Measurements from ENCODE around the gene EDAR. TPM values are rescaled to one million over a fixed set of nuclear protein-coding genes. Genes with fewer than 3 reads are reported as not detected.

EDAR gene
- total and polyA plus RNA-seq, 5 donors from 2014 or later = 1.4 to 6.7 (median 3.2) TPM

GRCh38 chr2:108911807-108912628 is 77.0 kb downstream of the EDAR start:
- no peaks in the 10 kb centered on the region for H3K9me3 Mint-ChIP-seq
- Histone ChIP-seq H3K9me3 (ENCODE audit: control insufficient read depth in 2 of 2, low read length in 2 of 2) (no peaks in the 10 kb centered on the region), H3K27me3 (ENCODE audit: control insufficient read depth, insufficient read depth, low read length) (no peaks in the 10 kb centered on the region), H3K4me3 (ENCODE audit: low read depth, low read length) (no peak overlapping the region), H3K4me1 (ENCODE audit: control insufficient read depth, insufficient read depth, low read length, poor library complexity, severe bottlenecking) (no peaks in the 10 kb centered on the region), H3K36me3 (ENCODE audit: control insufficient read depth, insufficient read depth, low read length) (no peaks in the 10 kb centered on the region), H3K27ac (ENCODE audit: insufficient read depth, low read length, poor library complexity, severe bottlenecking) (no peak overlapping the region)
- peaks cover 0 to 7% (median 0%) of the 10 kb centered on the region in 4 donors for H3K4me1 Mint-ChIP-seq
- H3K27me3 Mint-ChIP-seq = no peaks in the 10 kb centered on the region
- H3K4me3 Mint-ChIP-seq = no peak overlapping the region
- peaks cover 8% of the 10 kb centered on the region for H3K36me3 Mint-ChIP-seq
- ATAC-seq (ENCODE audit: low read depth in 2 of 2) (no peak), DNase-seq (no peak)
- no peak overlapping the region for H3K27ac Mint-ChIP-seq

GRCh38 chr2:108911401-108911800 is 77.6 kb downstream of the EDAR start:
- Mint-ChIP-seq H3K27me3 (no peaks in the 10 kb centered on the region), H3K4me1 (peaks cover 0 to 4% (median 0%) of the 10 kb centered on the region in 4 donors), H3K27ac (no peak overlapping the region), H3K36me3 (peaks cover 8% of the 10 kb centered on the region), H3K4me3 (no peak overlapping the region), H3K9me3 (no peaks in the 10 kb centered on the region)
- Histone ChIP-seq H3K27me3 (ENCODE audit: control insufficient read depth, insufficient read depth, low read length) (no peaks in the 10 kb centered on the region), H3K4me3 (ENCODE audit: low read depth, low read length) (no peak overlapping the region), H3K36me3 (ENCODE audit: control insufficient read depth, insufficient read depth, low read length) (no peaks in the 10 kb centered on the region), H3K4me1 (ENCODE audit: control insufficient read depth, insufficient read depth, low read length, poor library complexity, severe bottlenecking) (no peaks in the 10 kb centered on the region), H3K9me3 (ENCODE audit: control insufficient read depth in 2 of 2, low read length in 2 of 2) (no peaks in the 10 kb centered on the region), H3K27ac (ENCODE audit: insufficient read depth, low read length, poor library complexity, severe bottlenecking) (no peak overlapping the region)
- DNase-seq (no peak), ATAC-seq (ENCODE audit: low read depth in 2 of 2) (no peak)

GRCh38 chr2:108910541-108911396 is 78.3 kb downstream of the EDAR start:
- peaks cover 8% of the 10 kb centered on the region for H3K36me3 Mint-ChIP-seq
- H3K27ac Mint-ChIP-seq = no peak overlapping the region
- no peaks in the 10 kb centered on the region for H3K9me3 ChIP-seq (ENCODE audit: control insufficient read depth in 2 of 2, low read length in 2 of 2)
- no peaks in the 10 kb centered on the region for H3K4me1 ChIP-seq (ENCODE audit: control insufficient read depth, insufficient read depth, low read length, poor library complexity, severe bottlenecking)
- H3K36me3 ChIP-seq (ENCODE audit: control insufficient read depth, insufficient read depth, low read length) = no peaks in the 10 kb centered on the region
- DNase-seq (no peak), ATAC-seq (ENCODE audit: low read depth in 2 of 2) (no peak)
- peaks cover 0 to 4% (median 0%) of the 10 kb centered on the region in 4 donors for H3K4me1 Mint-ChIP-seq
- H3K4me3 Mint-ChIP-seq = no peak overlapping the region
- H3K27me3 ChIP-seq (ENCODE audit: control insufficient read depth, insufficient read depth, low read length) = no peaks in the 10 kb centered on the region
- H3K4me3 ChIP-seq (ENCODE audit: low read depth, low read length) = no peak overlapping the region
- no peaks in the 10 kb centered on the region for H3K27me3 Mint-ChIP-seq
- H3K9me3 Mint-ChIP-seq = no peaks in the 10 kb centered on the region
- H3K27ac ChIP-seq (ENCODE audit: insufficient read depth, low read length, poor library complexity, severe bottlenecking) = no peak overlapping the region

DNA sequence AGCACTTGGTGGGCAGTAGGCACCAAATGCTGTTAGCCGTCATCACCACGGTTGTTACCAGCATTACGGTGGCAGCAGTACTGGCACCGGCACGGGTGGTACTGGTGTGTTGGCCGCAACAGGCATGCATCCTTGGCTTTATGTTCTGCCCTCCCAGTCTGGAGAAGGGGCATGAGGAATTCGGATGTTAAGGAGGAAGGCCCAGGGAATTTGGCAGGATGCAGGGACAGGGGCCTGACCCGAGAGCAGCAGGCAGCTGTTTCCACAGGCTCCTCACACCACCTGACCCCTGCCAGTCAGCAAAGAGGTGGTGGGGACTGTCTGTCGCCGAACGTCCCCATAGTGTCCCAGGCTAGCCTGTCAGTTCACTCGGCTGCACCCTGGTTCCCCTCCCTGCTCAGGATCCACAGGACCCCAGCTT is 79.0 kb downstream of the EDAR start:
- Histone ChIP-seq H3K4me3 (ENCODE audit: low read depth, low read length) (no peak overlapping the region), H3K27ac (ENCODE audit: insufficient read depth, low read length, poor library complexity, severe bottlenecking) (no peak overlapping the region), H3K9me3 (ENCODE audit: control insufficient read depth in 2 of 2, low read length in 2 of 2) (no peaks in the 10 kb centered on the region), H3K27me3 (ENCODE audit: control insufficient read depth, insufficient read depth, low read length) (no peaks in the 10 kb centered on the region), H3K36me3 (ENCODE audit: control insufficient read depth, insufficient read depth, low read length) (no peaks in the 10 kb centered on the region), H3K4me1 (ENCODE audit: control insufficient read depth, insufficient read depth, low read length, poor library complexity, severe bottlenecking) (no peaks in the 10 kb centered on the region)
- no peak for ATAC-seq (ENCODE audit: low read depth in 2 of 2)
- H3K27me3 Mint-ChIP-seq = peaks cover 3% of the 10 kb centered on the region
- no peak overlapping the region for H3K4me3 Mint-ChIP-seq
- no peaks in the 10 kb centered on the region for H3K9me3 Mint-ChIP-seq
- peaks cover 0 to 5% (median 0%) of the 10 kb centered on the region in 4 donors for H3K4me1 Mint-ChIP-seq
- no peak for DNase-seq
- peaks cover 10% of the 10 kb centered on the region for H3K36me3 Mint-ChIP-seq
- H3K27ac Mint-ChIP-seq = no peak overlapping the region

- H3K4me3 ChIP-seq (ENCODE audit: low read depth, low read length) = no peak overlapping the region
- H3K9me3 ChIP-seq (ENCODE audit: control insufficient read depth in 2 of 2, low read length in 2 of 2) = no peaks in the 10 kb centered on the region
- Mint-ChIP-seq H3K27ac (no peak overlapping the region), H3K9me3 (no peaks in the 10 kb centered on the region), H3K4me3 (no peak overlapping the region), H3K4me1 (peaks cover 0 to 3% (median 0%) of the 10 kb centered on the region in 4 donors), H3K36me3 (peaks cover 14% of the 10 kb centered on the region), H3K27me3 (peaks cover 8% of the 10 kb centered on the region)
- H3K27me3 ChIP-seq (ENCODE audit: control insufficient read depth, insufficient read depth, low read length) = no peaks in the 10 kb centered on the region
- DNase-seq = no peak
- no peak for ATAC-seq (ENCODE audit: low read depth in 2 of 2)
- no peaks in the 10 kb centered on the region for H3K4me1 ChIP-seq (ENCODE audit: control insufficient read depth, insufficient read depth, low read length, poor library complexity, severe bottlenecking)
- no peaks in the 10 kb centered on the region for H3K36me3 ChIP-seq (ENCODE audit: control insufficient read depth, insufficient read depth, low read length)
- H3K27ac ChIP-seq (ENCODE audit: insufficient read depth, low read length, poor library complexity, severe bottlenecking) = no peak overlapping the region
These were observed 79.7 kb downstream of the EDAR start for GRCh38 chr2:108909275-108909823.

DNA sequence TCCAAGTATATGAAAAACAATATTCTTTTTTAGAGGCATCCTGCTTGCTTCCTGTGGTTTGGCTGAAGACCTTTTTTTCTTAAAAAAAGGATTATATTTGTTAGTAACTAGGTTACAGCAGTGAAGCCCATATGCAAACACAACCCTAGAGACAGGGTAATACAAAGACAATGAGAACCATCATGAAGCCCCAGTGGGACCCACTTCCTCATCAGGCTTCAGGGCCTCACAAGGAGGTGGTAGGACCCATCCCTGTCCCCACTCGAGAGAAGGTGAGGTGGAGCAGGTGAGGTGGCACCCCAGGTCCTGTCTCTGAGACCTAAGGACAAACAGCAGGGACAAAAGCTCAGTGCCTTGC is 80.3 kb downstream of the EDAR start:
- ATAC-seq (ENCODE audit: low read depth in 2 of 2) (no peak), DNase-seq (no peak)
- no peak overlapping the region for H3K27ac Mint-ChIP-seq
- H3K9me3 Mint-ChIP-seq = no peaks in the 10 kb centered on the region
- Histone ChIP-seq H3K4me1 (ENCODE audit: control insufficient read depth, insufficient read depth, low read length, poor library complexity, severe bottlenecking) (no peaks in the 10 kb centered on the region), H3K27me3 (ENCODE audit: control insufficient read depth, insufficient read depth, low read length) (no peaks in the 10 kb centered on the region), H3K9me3 (ENCODE audit: control insufficient read depth in 2 of 2, low read length in 2 of 2) (no peaks in the 10 kb centered on the region), H3K27ac (ENCODE audit: insufficient read depth, low read length, poor library complexity, severe bottlenecking) (no peak overlapping the region), H3K4me3 (ENCODE audit: low read depth, low read length) (no peak overlapping the region), H3K36me3 (ENCODE audit: control insufficient read depth, insufficient read depth, low read length) (no peaks in the 10 kb centered on the region)
- H3K4me1 Mint-ChIP-seq = peaks cover 0 to 3% (median 0%) of the 10 kb centered on the region in 4 donors
- H3K36me3 Mint-ChIP-seq = peaks cover 14% of the 10 kb centered on the region
- H3K27me3 Mint-ChIP-seq = peaks cover 8% of the 10 kb centered on the region
- no peak overlapping the region for H3K4me3 Mint-ChIP-seq

- H3K27ac Mint-ChIP-seq = no peak overlapping the region
- H3K9me3 Mint-ChIP-seq = no peaks in the 10 kb centered on the region
- DNase-seq (no peak), ATAC-seq (ENCODE audit: low read depth in 2 of 2) (no peak)
- peaks cover 19% of the 10 kb centered on the region for H3K36me3 Mint-ChIP-seq
- H3K27ac ChIP-seq (ENCODE audit: insufficient read depth, low read length, poor library complexity, severe bottlenecking) = no peak overlapping the region
- H3K27me3 ChIP-seq (ENCODE audit: control insufficient read depth, insufficient read depth, low read length) = no peaks in the 10 kb centered on the region
- no peak overlapping the region for H3K4me3 Mint-ChIP-seq
- H3K36me3 ChIP-seq (ENCODE audit: control insufficient read depth, insufficient read depth, low read length) = no peaks in the 10 kb centered on the region
- H3K9me3 ChIP-seq (ENCODE audit: control insufficient read depth in 2 of 2, low read length in 2 of 2) = no peaks in the 10 kb centered on the region
- H3K4me1 Mint-ChIP-seq = peaks cover 0 to 3% (median 0%) of the 10 kb centered on the region in 4 donors
- peaks cover 8% of the 10 kb centered on the region for H3K27me3 Mint-ChIP-seq
- H3K4me1 ChIP-seq (ENCODE audit: control insufficient read depth, insufficient read depth, low read length, poor library complexity, severe bottlenecking) = no peaks in the 10 kb centered on the region
- no peak overlapping the region for H3K4me3 ChIP-seq (ENCODE audit: low read depth, low read length)
These were observed 81.0 kb downstream of the EDAR start for GRCh38 chr2:108907822-108908712.
